CD4-positive, alpha-beta memory T cell (primary cell): ENCODE data around the gene TTLL11. TPM values are rescaled to one million over a fixed set of nuclear protein-coding genes. Genes with fewer than 3 reads are reported as not detected.

Experiments
- CTCF ChIA-PET: fragments of 350-600 bp; sonication (Branson Sonifier 250); formaldehyde crosslinking; loops from one replicate; lab custom pipeline; 2021; ENCODE audit warnings: inconsistent platforms; ENCODE audit not compliant: partially characterized antibody; lab: Charles Lee
- POLR2A ChIA-PET: fragments of 350-600 bp; sonication (Branson Sonifier 250); formaldehyde crosslinking; loops from one replicate; lab custom pipeline; 2021; ENCODE audit not compliant: partially characterized antibody; lab: Charles Lee
- DNase-seq, 5 donors: peaks; one replicate each; pipeline versions ENCODE4 v3.0.0 to v3.0.0-alpha.2; 2020 to 2022; ENCODE audit warnings: mixed read lengths in 1 of 5
- H3K27ac ChIP-seq: one replicate; pipeline ENCODE4 v1.7.0; 2013; ENCODE audit warnings: low read depth, low read length
- H3K27me3 ChIP-seq: 2 replicates; pipeline ENCODE4 v1.7.0; 2013; ENCODE audit warnings: mild to moderate bottlenecking, low read length, moderate library complexity; ENCODE audit not compliant: insufficient read depth
- H3K36me3 ChIP-seq: 2 replicates; pipeline ENCODE4 v1.7.0; 2013; ENCODE audit warnings: mild to moderate bottlenecking, low read length, moderate library complexity; ENCODE audit not compliant: insufficient read depth
- H3K4me1 ChIP-seq: 2 replicates; pipeline ENCODE4 v1.7.0; 2013; ENCODE audit warnings: mild to moderate bottlenecking, low read length, moderate library complexity; ENCODE audit not compliant: insufficient read depth
- H3K4me3 ChIP-seq, 2 donors: one replicate each; pipeline ENCODE4 v1.7.0; 2013; ENCODE audit warnings: low read length in 2 of 2, mild to moderate bottlenecking in 1 of 2
- H3K9me3 ChIP-seq, 2 donors: one replicate each; pipeline ENCODE4 v1.7.0; 2013; ENCODE audit warnings: low read length in 2 of 2, control low read depth in 1 of 2; ENCODE audit not compliant: control insufficient read depth in 1 of 2
- H3K27ac Mint-ChIP-seq, 7 donors: one replicate each; pipeline ENCODE4 v1.8.0; 2020 to 2021; ENCODE audit warnings: mixed read lengths in 7 of 7, mild to moderate bottlenecking in 6 of 7, inconsistent platforms in 3 of 7, moderate library complexity in 3 of 7
- H3K27me3 Mint-ChIP-seq, 2 donors: one replicate each; pipeline ENCODE4 v1.8.0; 2020 to 2021; ENCODE audit warnings: mixed read lengths in 2 of 2
- H3K36me3 Mint-ChIP-seq, 2 donors: one replicate each; pipeline ENCODE4 v1.8.0; 2020 to 2021; ENCODE audit warnings: mixed read lengths in 2 of 2, inconsistent platforms in 1 of 2, mild to moderate bottlenecking in 1 of 2
- H3K4me1 Mint-ChIP-seq, 4 donors: one replicate each; pipeline ENCODE4 v1.8.0; 2020 to 2021; ENCODE audit warnings: mixed read lengths in 4 of 4, mild to moderate bottlenecking in 1 of 4
- H3K4me3 Mint-ChIP-seq, 8 donors: one replicate each; pipeline ENCODE4 v1.8.0; 2020 to 2021; ENCODE audit warnings: mixed read lengths in 8 of 8, mild to moderate bottlenecking in 7 of 8, moderate library complexity in 6 of 8, inconsistent platforms in 3 of 8
- H3K9me3 Mint-ChIP-seq, 8 donors: one replicate each; pipeline ENCODE4 v1.8.0; 2020 to 2021; ENCODE audit warnings: mixed read lengths in 8 of 8, mild to moderate bottlenecking in 5 of 8, inconsistent platforms in 3 of 8, moderate library complexity in 1 of 8
- intact Hi-C: fragments of 100-400 bp; cut with micrococcal nuclease; formaldehyde crosslinking; loops from one replicate; pipeline ENCODE4 v1.15.1; 2023
- polyA plus RNA-seq, 2 donors: library from polyadenylated mRNA; unstranded; fragments of 300-500 nt; fragmentation: Illumina TruSeq; gene quantifications; one replicate each; pipeline ENCODE4 v1.2.3, GENCODE V29; 2021
- total RNA-seq, 2 experiments: library from RNA; stranded (reverse); gene quantifications; one replicate each; pipeline ENCODE4 v1.2.3, GENCODE V29; 2021

Gene TTLL11
- total and polyA plus RNA-seq, 4 experiments from 2014 or later: 2.7 to 7.8 (median 3.1) TPM

- CTCF ChIA-PET: no interaction called here
- POLR2A ChIA-PET: no interaction called here
- H3K36me3 ChIP-seq: no peaks in the 10 kb centered on the region
- intact Hi-C loops: no loop called here
- Mint-ChIP-seq H3K36me3 (no peaks in the 10 kb centered on the region), H3K27me3 (peaks cover 2 to 6% of the 10 kb centered on the region in 2 donors), H3K4me1 (no peaks in the 10 kb centered on the region), H3K4me3 (no peak overlapping the region), H3K27ac (no peak overlapping the region), H3K9me3 (peaks cover 0 to 7% (median 2%) of the 10 kb centered on the region in 8 donors)
- no peaks in the 10 kb centered on the region for H3K27me3 ChIP-seq
- no peaks in the 10 kb centered on the region for H3K9me3 ChIP-seq
- no peak overlapping the region for H3K27ac ChIP-seq
- DNase-seq: no peak
- no peak overlapping the region for H3K4me3 ChIP-seq
- H3K4me1 ChIP-seq: no peaks in the 10 kb centered on the region
Observed at GRCh38 chr9:121776001-121776738, 316.9 kb downstream of the TTLL11 start.

GRCh38 chr9:121774715-121775613 lies 318.1 kb downstream of the TTLL11 start:
- Histone ChIP-seq H3K9me3 (no peaks in the 10 kb centered on the region), H3K27me3 (no peaks in the 10 kb centered on the region), H3K4me3 (no peak overlapping the region), H3K36me3 (no peaks in the 10 kb centered on the region), H3K4me1 (no peaks in the 10 kb centered on the region), H3K27ac (no peak overlapping the region)
- H3K9me3 Mint-ChIP-seq: peaks cover 0 to 7% (median 2%) of the 10 kb centered on the region in 8 donors
- ChIA-PET CTCF (no interaction called here), POLR2A (no interaction called here)
- no peak overlapping the region for H3K4me3 Mint-ChIP-seq
- no peak overlapping the region for H3K27ac Mint-ChIP-seq
- H3K36me3 Mint-ChIP-seq: no peaks in the 10 kb centered on the region
- H3K4me1 Mint-ChIP-seq: no peaks in the 10 kb centered on the region
- peaks cover 0 to 3% of the 10 kb centered on the region in 2 donors for H3K27me3 Mint-ChIP-seq
- intact Hi-C loops: no loop called here
- no peak for DNase-seq

GRCh38 chr9:121773954-121774714 lies 319.0 kb downstream of the TTLL11 start:
- no peak overlapping the region for H3K4me3 ChIP-seq
- Mint-ChIP-seq H3K4me1 (no peaks in the 10 kb centered on the region), H3K36me3 (no peaks in the 10 kb centered on the region), H3K27ac (no peak overlapping the region), H3K9me3 (peaks cover 0 to 5% (median 0%) of the 10 kb centered on the region in 8 donors), H3K27me3 (no peaks in the 10 kb centered on the region), H3K4me3 (no peak overlapping the region)
- ChIA-PET CTCF (no interaction called here), POLR2A (no interaction called here)
- H3K36me3 ChIP-seq: no peaks in the 10 kb centered on the region
- no peaks in the 10 kb centered on the region for H3K27me3 ChIP-seq
- H3K4me1 ChIP-seq: no peaks in the 10 kb centered on the region
- DNase-seq: no peak
- H3K9me3 ChIP-seq: no peaks in the 10 kb centered on the region
- no peak overlapping the region for H3K27ac ChIP-seq
- intact Hi-C loops: no loop called here

GRCh38 chr9:121773286-121773953 lies 319.7 kb downstream of the TTLL11 start:
- H3K27ac ChIP-seq: no peak overlapping the region
- no peak overlapping the region for H3K4me3 Mint-ChIP-seq
- H3K4me1 ChIP-seq: no peaks in the 10 kb centered on the region
- no peak overlapping the region for H3K27ac Mint-ChIP-seq
- no peak overlapping the region for H3K4me3 ChIP-seq
- no peaks in the 10 kb centered on the region for H3K4me1 Mint-ChIP-seq
- ChIA-PET CTCF (no interaction called here), POLR2A (no interaction called here)
- no peak for DNase-seq
- no peaks in the 10 kb centered on the region for H3K9me3 Mint-ChIP-seq
- H3K27me3 ChIP-seq: no peaks in the 10 kb centered on the region
- no peaks in the 10 kb centered on the region for H3K36me3 ChIP-seq
- intact Hi-C loops: no loop called here
- no peaks in the 10 kb centered on the region for H3K36me3 Mint-ChIP-seq
- H3K9me3 ChIP-seq: no peaks in the 10 kb centered on the region
- no peaks in the 10 kb centered on the region for H3K27me3 Mint-ChIP-seq

- Histone ChIP-seq H3K4me1 (no peaks in the 10 kb centered on the region), H3K4me3 (no peak overlapping the region), H3K36me3 (no peaks in the 10 kb centered on the region), H3K27me3 (no peaks in the 10 kb centered on the region), H3K27ac (no peak overlapping the region), H3K9me3 (no peaks in the 10 kb centered on the region)
- H3K4me1 Mint-ChIP-seq: no peaks in the 10 kb centered on the region
- H3K27ac Mint-ChIP-seq: no peak overlapping the region
- intact Hi-C loops: no loop called here
- no peaks in the 10 kb centered on the region for H3K36me3 Mint-ChIP-seq
- ChIA-PET POLR2A (no interaction called here), CTCF (no interaction called here)
- H3K9me3 Mint-ChIP-seq: no peaks in the 10 kb centered on the region
- peaks cover 0 to under 1% of the 10 kb centered on the region in 2 donors for H3K27me3 Mint-ChIP-seq
- no peak for DNase-seq
- H3K4me3 Mint-ChIP-seq: no peak overlapping the region
Observed at GRCh38 chr9:121772600-121773285, 320.4 kb downstream of the TTLL11 start.
